ENCODE data around the gene MINAR2.

GRCh38 chr5:129718471-129719090, 29.3 kb upstream of the MINAR2 start:
- no peak for TF ChIP-seq CTCF (IDR thresholded peaks at IDR 0.05)
- TF ChIP-seq EP300 (IDR thresholded peaks at IDR 0.05), result no peak
